Measurements from ENCODE around the gene MUC20. TPM values are rescaled to one million over a fixed set of nuclear protein-coding genes. Genes with fewer than 3 reads are reported as not detected.

MUC20 gene
- total RNA-seq, 1 donor from 2014 or later: 23.8 TPM

GRCh38 chr3:195757438-195757770 lies 36.6 kb downstream of the MUC20 start:
- Histone ChIP-seq H3K27me3 (no peaks in the 10 kb centered on the region), H3K9me3 (no peaks in the 10 kb centered on the region), H3K27ac (no peak overlapping the region), H3K4me1 (peaks cover 5% of the 10 kb centered on the region), H3K4me3 (no peak overlapping the region), H3K36me3 (no peaks in the 10 kb centered on the region)
- no peak for TF ChIP-seq POLR2AphosphoS5 (IDR thresholded peaks at IDR 0.05; ENCODE audit: insufficient read depth in 1 of 2, low read depth in 1 of 2)
- TF ChIP-seq, protein P1, sequence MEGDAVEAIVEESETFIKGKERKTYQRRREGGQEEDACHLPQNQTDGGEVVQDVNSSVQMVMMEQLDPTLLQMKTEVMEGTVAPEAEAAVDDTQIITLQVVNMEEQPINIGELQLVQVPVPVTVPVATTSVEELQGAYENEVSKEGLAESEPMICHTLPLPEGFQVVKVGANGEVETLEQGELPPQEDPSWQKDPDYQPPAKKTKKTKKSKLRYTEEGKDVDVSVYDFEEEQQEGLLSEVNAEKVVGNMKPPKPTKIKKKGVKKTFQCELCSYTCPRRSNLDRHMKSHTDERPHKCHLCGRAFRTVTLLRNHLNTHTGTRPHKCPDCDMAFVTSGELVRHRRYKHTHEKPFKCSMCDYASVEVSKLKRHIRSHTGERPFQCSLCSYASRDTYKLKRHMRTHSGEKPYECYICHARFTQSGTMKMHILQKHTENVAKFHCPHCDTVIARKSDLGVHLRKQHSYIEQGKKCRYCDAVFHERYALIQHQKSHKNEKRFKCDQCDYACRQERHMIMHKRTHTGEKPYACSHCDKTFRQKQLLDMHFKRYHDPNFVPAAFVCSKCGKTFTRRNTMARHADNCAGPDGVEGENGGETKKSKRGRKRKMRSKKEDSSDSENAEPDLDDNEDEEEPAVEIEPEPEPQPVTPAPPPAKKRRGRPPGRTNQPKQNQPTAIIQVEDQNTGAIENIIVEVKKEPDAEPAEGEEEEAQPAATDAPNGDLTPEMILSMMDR (IDR thresholded peaks at IDR 0.05): no peak
- TF ChIP-seq POLR2A (IDR thresholded peaks at IDR 0.05): no peak
- intact Hi-C loops (cut with DNase I): no loop called here
- no peak for DNase-seq (ENCODE audit: extremely low spot score in 2 of 2)

DNA sequence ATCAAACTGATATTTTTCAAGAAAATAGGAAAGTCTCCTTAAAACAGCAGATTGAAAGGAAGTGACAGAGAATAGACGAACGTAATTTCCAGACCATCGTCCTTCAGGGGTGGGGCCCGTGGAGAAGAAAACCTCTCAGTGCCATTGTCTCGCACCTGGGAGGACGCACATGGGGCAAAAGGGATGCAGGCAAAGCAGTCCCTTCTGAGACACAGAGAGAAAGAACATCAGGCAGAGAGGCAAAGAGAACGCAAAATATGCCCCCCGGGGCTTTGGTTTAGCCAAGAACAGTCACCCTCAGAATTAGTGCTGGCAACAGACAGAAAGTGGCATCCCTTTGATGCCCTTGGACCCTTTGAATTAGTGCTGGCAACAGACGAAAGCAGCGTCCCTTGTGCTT lies 37.0 kb downstream of the MUC20 start:
- TF ChIP-seq, protein P1 (IDR thresholded peaks at IDR 0.05): no peak
- H3K36me3 ChIP-seq: no peaks in the 10 kb centered on the region
- H3K4me3 ChIP-seq: no peak overlapping the region
- intact Hi-C loops (cut with DNase I): no loop called here
- H3K27ac ChIP-seq: no peak overlapping the region
- no peaks in the 10 kb centered on the region for H3K27me3 ChIP-seq
- DNase-seq (ENCODE audit: extremely low spot score in 2 of 2): no peak
- H3K9me3 ChIP-seq: no peaks in the 10 kb centered on the region
- peaks cover 5% of the 10 kb centered on the region for H3K4me1 ChIP-seq

DNA sequence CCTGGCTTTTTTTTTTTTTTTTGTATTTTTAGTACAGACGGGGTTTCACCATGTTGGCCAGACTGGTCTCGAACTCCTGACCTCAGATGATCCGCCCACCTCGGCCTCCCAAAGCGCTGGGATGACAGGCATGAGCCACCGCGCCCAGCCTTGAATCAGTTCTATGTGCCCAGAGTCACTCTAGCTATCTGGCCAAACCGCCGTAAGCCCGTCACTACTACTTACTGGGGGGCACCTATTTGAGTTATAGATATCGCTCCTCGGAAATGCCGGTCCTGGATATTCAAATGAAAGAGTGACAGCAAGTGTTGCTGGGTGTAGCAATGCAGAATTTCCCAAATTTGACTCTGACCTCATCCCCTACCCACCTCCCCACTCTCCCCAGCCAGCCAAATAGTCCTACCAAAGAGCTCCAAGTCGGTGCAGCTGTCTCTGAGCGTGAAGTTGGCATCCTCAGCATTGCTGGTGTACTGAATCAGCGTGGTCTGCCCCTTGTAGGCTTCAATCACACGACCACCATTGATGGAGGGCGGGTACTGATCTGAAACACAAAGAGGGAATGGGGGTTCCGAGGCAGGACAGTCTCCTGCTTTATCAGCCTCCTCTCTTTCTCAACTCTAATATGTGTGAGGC lies 38.1 kb downstream of the MUC20 start:
- TF ChIP-seq, protein P1 (IDR thresholded peaks at IDR 0.05): no peak
- no peaks in the 10 kb centered on the region for H3K36me3 ChIP-seq
- no peaks in the 10 kb centered on the region for H3K27me3 ChIP-seq
- H3K4me3 ChIP-seq: no peak overlapping the region
- H3K27ac ChIP-seq: no peak overlapping the region
- intact Hi-C loops (cut with DNase I): no loop called here
- no peaks in the 10 kb centered on the region for H3K9me3 ChIP-seq
- DNase-seq (ENCODE audit: extremely low spot score in 2 of 2): no peak
- peaks cover 5% of the 10 kb centered on the region for H3K4me1 ChIP-seq

DNA sequence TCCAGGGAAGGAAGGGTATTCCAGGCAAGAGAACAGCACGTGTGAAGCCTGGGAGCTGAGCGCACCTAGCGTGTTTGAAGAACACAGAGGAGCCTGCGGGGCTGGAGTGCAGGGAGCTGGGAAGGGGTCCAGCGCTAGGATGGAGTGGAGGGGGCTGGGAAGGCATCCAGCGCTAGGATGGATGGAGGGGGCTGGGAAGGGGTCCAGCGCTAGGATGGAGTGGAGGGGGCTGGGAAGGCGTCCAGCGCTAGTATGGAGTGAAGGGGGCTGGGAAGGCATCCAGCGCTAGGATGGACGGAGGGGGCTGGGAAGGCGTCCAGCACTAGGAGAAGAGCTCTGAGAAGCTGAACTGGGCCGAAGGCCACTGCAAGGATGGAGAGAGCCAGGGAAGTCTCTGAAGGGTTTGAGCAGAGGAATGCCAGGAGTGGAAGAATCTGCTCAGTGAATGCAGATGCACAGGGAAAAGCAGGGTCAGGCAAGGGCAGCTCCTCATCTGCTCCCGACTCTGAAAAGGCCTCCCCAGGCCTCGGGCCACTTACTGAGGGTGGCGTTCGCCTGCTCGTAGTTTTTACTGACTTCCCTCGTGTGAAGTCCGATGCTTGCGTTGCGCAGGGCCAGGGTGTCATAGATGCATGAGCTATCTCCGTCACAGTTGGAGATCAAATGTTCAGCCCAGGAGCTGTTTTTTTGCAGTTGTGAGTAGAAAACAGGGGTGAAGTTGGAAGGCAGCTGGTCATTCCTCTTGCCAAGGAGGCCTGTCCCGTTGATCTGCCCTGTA lies 39.8 kb downstream of the MUC20 start:
- TF ChIP-seq, protein P1 (IDR thresholded peaks at IDR 0.05): no peak
- no peak for TF ChIP-seq POLR2A (IDR thresholded peaks at IDR 0.05)
- no peak for TF ChIP-seq POLR2AphosphoS5 (IDR thresholded peaks at IDR 0.05; ENCODE audit: insufficient read depth in 1 of 2, low read depth in 1 of 2)
- Histone ChIP-seq H3K27me3 (no peaks in the 10 kb centered on the region), H3K4me1 (peaks cover 5% of the 10 kb centered on the region), H3K27ac (no peak overlapping the region), H3K9me3 (no peaks in the 10 kb centered on the region), H3K36me3 (no peaks in the 10 kb centered on the region), H3K4me3 (no peak overlapping the region)
- intact Hi-C loops (cut with DNase I): no loop called here
- DNase-seq (ENCODE audit: extremely low spot score in 2 of 2): no peak

DNA sequence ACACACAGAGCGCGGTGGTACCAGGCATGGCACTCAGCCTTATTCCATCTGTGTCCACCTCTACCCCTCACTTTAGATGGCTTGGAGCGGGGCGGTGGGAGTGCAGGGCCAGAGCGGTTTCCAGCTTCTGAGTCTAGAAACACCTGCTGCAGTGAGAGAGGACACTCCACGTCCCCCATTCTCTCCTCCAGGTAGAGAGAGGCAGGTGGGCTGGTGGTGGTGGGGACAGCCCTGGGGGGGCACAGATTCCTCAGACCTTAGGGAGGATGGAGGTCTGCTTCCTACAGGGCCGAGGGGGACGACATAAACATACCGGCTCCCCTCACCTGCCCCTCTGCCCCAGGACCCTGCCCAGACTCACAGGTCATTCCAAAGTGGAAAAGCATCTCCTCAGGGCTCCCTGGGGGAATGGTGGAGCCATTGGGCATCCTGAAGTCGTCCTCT lies 40.4 kb downstream of the MUC20 start:
- intact Hi-C loops (cut with DNase I): no loop called here
- H3K4me3 ChIP-seq: no peak overlapping the region
- H3K9me3 ChIP-seq: no peaks in the 10 kb centered on the region
- no peak for DNase-seq (ENCODE audit: extremely low spot score in 2 of 2)
- TF ChIP-seq, protein P1 (IDR thresholded peaks at IDR 0.05): no peak
- TF ChIP-seq POLR2AphosphoS5 (IDR thresholded peaks at IDR 0.05; ENCODE audit: insufficient read depth in 1 of 2, low read depth in 1 of 2): no peak
- no peak for TF ChIP-seq POLR2A (IDR thresholded peaks at IDR 0.05)
- no peaks in the 10 kb centered on the region for H3K27me3 ChIP-seq
- peaks cover 5% of the 10 kb centered on the region for H3K4me1 ChIP-seq
- no peaks in the 10 kb centered on the region for H3K36me3 ChIP-seq
- no peak overlapping the region for H3K27ac ChIP-seq

All from vagina (tissue), 2 donors.